ENCODE data around the gene PHKB. TPM values are rescaled to one million over a fixed set of nuclear protein-coding genes. Genes with fewer than 3 reads are reported as not detected.

Gene PHKB
- total and polyA plus RNA-seq, 5 donors from 2014 or later, result 28.8 to 96.6 (median 38.5) TPM

DNA sequence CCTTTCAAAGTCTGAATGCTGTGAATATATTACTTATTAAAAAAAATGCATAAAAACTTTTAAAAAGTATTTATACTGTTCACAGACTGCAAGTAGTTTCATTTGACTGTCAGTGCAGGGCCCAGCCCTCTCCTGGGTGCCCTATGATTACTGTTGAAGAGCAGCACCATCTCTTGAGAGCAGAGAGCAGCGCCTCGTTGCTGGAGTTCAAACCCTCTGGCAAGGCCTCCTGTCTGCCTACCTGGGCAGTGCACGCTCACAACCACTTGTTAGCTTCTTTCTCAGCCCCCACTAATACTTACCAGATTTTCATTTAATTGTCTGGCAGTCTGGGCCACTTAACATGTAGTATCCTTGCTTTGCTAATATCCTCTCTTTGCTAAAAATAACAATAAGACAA is 233.4 kb downstream of the PHKB start:
- Histone ChIP-seq H3K4me3 (ENCODE audit: low read depth, low read length) (no peak overlapping the region), H3K27ac (ENCODE audit: insufficient read depth, low read length, poor library complexity, severe bottlenecking) (no peak overlapping the region), H3K4me1 (ENCODE audit: control insufficient read depth, insufficient read depth, low read length, poor library complexity, severe bottlenecking) (no peaks in the 10 kb centered on the region), H3K27me3 (ENCODE audit: control insufficient read depth, insufficient read depth, low read length) (no peaks in the 10 kb centered on the region), H3K9me3 (ENCODE audit: control insufficient read depth in 2 of 2, low read length in 2 of 2) (no peaks in the 10 kb centered on the region), H3K36me3 (ENCODE audit: control insufficient read depth, insufficient read depth, low read length) (peaks cover 78% of the 10 kb centered on the region)
- Mint-ChIP-seq H3K4me3 (no peak overlapping the region), H3K27ac (no peak overlapping the region), H3K36me3 (peaks cover 70% of the 10 kb centered on the region), H3K4me1 (peaks cover 0 to 5% (median 1%) of the 10 kb centered on the region in 4 donors), H3K9me3 (peaks cover 0 to 4% (median 0%) of the 10 kb centered on the region in 7 donors), H3K27me3 (no peaks in the 10 kb centered on the region)
- peak in 1 of 3 donors; percentile 34 for DNase-seq
- no peak for ATAC-seq (ENCODE audit: low read depth in 2 of 2)

GRCh38 chr16:47695756-47696155 is 234.6 kb downstream of the PHKB start:
- Mint-ChIP-seq H3K4me3 (no peak overlapping the region), H3K9me3 (peaks cover 0 to 4% (median 0%) of the 10 kb centered on the region in 7 donors), H3K27ac (no peak overlapping the region), H3K36me3 (peaks cover 63% of the 10 kb centered on the region), H3K4me1 (peaks cover 0 to 5% (median 1%) of the 10 kb centered on the region in 4 donors), H3K27me3 (no peaks in the 10 kb centered on the region)
- ATAC-seq (ENCODE audit: low read depth in 2 of 2) (no peak), DNase-seq (no peak)
- no peaks in the 10 kb centered on the region for H3K4me1 ChIP-seq (ENCODE audit: control insufficient read depth, insufficient read depth, low read length, poor library complexity, severe bottlenecking)
- no peaks in the 10 kb centered on the region for H3K27me3 ChIP-seq (ENCODE audit: control insufficient read depth, insufficient read depth, low read length)
- peaks cover 70% of the 10 kb centered on the region for H3K36me3 ChIP-seq (ENCODE audit: control insufficient read depth, insufficient read depth, low read length)
- H3K9me3 ChIP-seq (ENCODE audit: control insufficient read depth in 2 of 2, low read length in 2 of 2), result no peaks in the 10 kb centered on the region
- H3K4me3 ChIP-seq (ENCODE audit: low read depth, low read length), result no peak overlapping the region
- H3K27ac ChIP-seq (ENCODE audit: insufficient read depth, low read length, poor library complexity, severe bottlenecking), result no peak overlapping the region

- Mint-ChIP-seq H3K4me1 (peaks cover 0 to 5% (median 2%) of the 10 kb centered on the region in 4 donors), H3K9me3 (peaks cover 0 to 4% (median 1%) of the 10 kb centered on the region in 7 donors), H3K27ac (no peak overlapping the region), H3K27me3 (no peaks in the 10 kb centered on the region), H3K36me3 (peaks cover 56% of the 10 kb centered on the region), H3K4me3 (no peak overlapping the region)
- ATAC-seq (ENCODE audit: low read depth in 2 of 2) (no peak), DNase-seq (no peak)
- Histone ChIP-seq H3K36me3 (ENCODE audit: control insufficient read depth, insufficient read depth, low read length) (peaks cover 59% of the 10 kb centered on the region), H3K27ac (ENCODE audit: insufficient read depth, low read length, poor library complexity, severe bottlenecking) (no peak overlapping the region), H3K27me3 (ENCODE audit: control insufficient read depth, insufficient read depth, low read length) (no peaks in the 10 kb centered on the region), H3K4me1 (ENCODE audit: control insufficient read depth, insufficient read depth, low read length, poor library complexity, severe bottlenecking) (no peaks in the 10 kb centered on the region), H3K4me3 (ENCODE audit: low read depth, low read length) (no peak overlapping the region), H3K9me3 (ENCODE audit: control insufficient read depth in 2 of 2, low read length in 2 of 2) (no peaks in the 10 kb centered on the region)
These were observed 236.7 kb downstream of the PHKB start for GRCh38 chr16:47697826-47698225.

- no peaks in the 10 kb centered on the region for H3K27me3 Mint-ChIP-seq
- no peak overlapping the region for H3K27ac Mint-ChIP-seq
- no peak overlapping the region for H3K4me3 Mint-ChIP-seq
- H3K9me3 Mint-ChIP-seq, result peaks cover 0 to 7% (median 1%) of the 10 kb centered on the region in 7 donors
- peaks cover 56% of the 10 kb centered on the region for H3K36me3 Mint-ChIP-seq
- no peaks in the 10 kb centered on the region for H3K9me3 ChIP-seq (ENCODE audit: control insufficient read depth in 2 of 2, low read length in 2 of 2)
- peaks cover 0 to 5% (median 3%) of the 10 kb centered on the region in 4 donors for H3K4me1 Mint-ChIP-seq
- peaks cover 51% of the 10 kb centered on the region for H3K36me3 ChIP-seq (ENCODE audit: control insufficient read depth, insufficient read depth, low read length)
- DNase-seq, result no peak
- no peak overlapping the region for H3K4me3 ChIP-seq (ENCODE audit: low read depth, low read length)
- H3K27ac ChIP-seq (ENCODE audit: insufficient read depth, low read length, poor library complexity, severe bottlenecking), result no peak overlapping the region
- ATAC-seq (ENCODE audit: low read depth in 2 of 2), result no peak
- no peaks in the 10 kb centered on the region for H3K4me1 ChIP-seq (ENCODE audit: control insufficient read depth, insufficient read depth, low read length, poor library complexity, severe bottlenecking)
- no peaks in the 10 kb centered on the region for H3K27me3 ChIP-seq (ENCODE audit: control insufficient read depth, insufficient read depth, low read length)
These were observed 238.0 kb downstream of the PHKB start for GRCh38 chr16:47699106-47699505.

DNA sequence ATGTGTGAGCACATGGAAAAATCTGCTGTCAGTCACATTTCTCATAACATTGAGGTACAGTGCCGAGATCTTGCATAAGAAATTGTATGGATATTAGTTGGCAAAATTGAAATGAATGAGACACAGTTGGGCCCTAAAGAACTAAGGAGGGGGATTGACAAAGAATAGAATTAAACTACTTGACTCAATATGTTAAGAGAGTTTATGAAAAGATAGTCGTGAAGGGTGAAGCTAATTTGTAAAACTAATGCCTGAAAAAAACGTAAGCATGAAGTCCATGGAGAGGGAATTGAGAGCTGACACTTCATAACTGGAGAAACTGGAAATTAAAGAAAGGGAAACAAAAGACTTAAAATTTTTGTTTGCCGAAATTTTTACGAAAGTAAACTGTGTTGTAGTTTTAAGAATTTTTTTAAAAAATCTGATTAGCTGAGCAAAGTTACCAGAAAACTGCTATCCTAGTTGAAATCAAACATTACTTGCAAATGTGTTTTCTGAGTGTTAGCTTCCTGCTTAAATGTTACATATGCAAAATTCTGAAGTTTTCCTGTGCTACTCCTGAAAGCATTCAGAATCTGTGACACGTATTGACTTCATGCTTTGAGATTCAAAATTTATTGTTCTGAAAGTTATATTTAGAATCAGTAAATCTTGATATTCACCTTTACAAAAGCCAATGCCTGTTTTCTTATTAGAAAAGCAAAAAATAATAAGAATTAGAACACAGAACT is 239.9 kb downstream of the PHKB start:
- Histone ChIP-seq H3K36me3 (ENCODE audit: control insufficient read depth, insufficient read depth, low read length) (peaks cover 37% of the 10 kb centered on the region), H3K4me1 (ENCODE audit: control insufficient read depth, insufficient read depth, low read length, poor library complexity, severe bottlenecking) (no peaks in the 10 kb centered on the region), H3K27ac (ENCODE audit: insufficient read depth, low read length, poor library complexity, severe bottlenecking) (no peak overlapping the region), H3K4me3 (ENCODE audit: low read depth, low read length) (no peak overlapping the region), H3K27me3 (ENCODE audit: control insufficient read depth, insufficient read depth, low read length) (no peaks in the 10 kb centered on the region), H3K9me3 (ENCODE audit: control insufficient read depth in 2 of 2, low read length in 2 of 2) (no peaks in the 10 kb centered on the region)
- no peak for ATAC-seq (ENCODE audit: low read depth in 2 of 2)
- no peak overlapping the region for H3K4me3 Mint-ChIP-seq
- H3K27ac Mint-ChIP-seq, result no peak overlapping the region
- peaks cover 0 to 5% (median 3%) of the 10 kb centered on the region in 4 donors for H3K4me1 Mint-ChIP-seq
- peaks cover 43% of the 10 kb centered on the region for H3K36me3 Mint-ChIP-seq
- H3K27me3 Mint-ChIP-seq, result no peaks in the 10 kb centered on the region
- DNase-seq, result no peak
- H3K9me3 Mint-ChIP-seq, result peaks cover 0 to 7% (median 1%) of the 10 kb centered on the region in 7 donors

DNA sequence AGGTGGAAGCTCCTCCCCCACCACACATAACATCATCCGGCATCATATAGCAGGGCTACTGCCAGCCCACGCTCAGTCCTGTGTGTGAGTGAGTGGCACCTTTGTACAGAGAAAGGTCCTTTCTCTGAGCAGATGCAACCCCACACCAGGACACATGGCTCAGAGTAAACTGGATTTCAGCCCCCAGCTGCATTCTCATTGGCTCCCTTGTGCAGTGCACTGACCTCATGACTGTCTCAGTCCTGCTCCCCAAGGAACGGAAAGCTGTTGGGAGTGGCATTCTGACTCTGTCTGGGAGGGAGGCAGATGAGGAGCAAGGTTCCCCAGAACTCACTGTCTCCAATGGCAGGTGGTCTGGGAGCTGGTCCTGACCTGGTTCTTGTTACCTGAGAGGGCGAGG is 244.1 kb downstream of the PHKB start:
- no peak overlapping the region for H3K4me3 ChIP-seq (ENCODE audit: low read depth, low read length)
- H3K4me1 ChIP-seq (ENCODE audit: control insufficient read depth, insufficient read depth, low read length, poor library complexity, severe bottlenecking), result no peaks in the 10 kb centered on the region
- no peaks in the 10 kb centered on the region for H3K9me3 ChIP-seq (ENCODE audit: control insufficient read depth in 2 of 2, low read length in 2 of 2)
- ATAC-seq (ENCODE audit: low read depth in 2 of 2) (no peak), DNase-seq (no peak)
- H3K36me3 Mint-ChIP-seq, result peaks cover 10% of the 10 kb centered on the region
- peaks cover 0 to 7% (median 0%) of the 10 kb centered on the region in 7 donors for H3K9me3 Mint-ChIP-seq
- H3K27ac Mint-ChIP-seq, result no peak overlapping the region
- H3K36me3 ChIP-seq (ENCODE audit: control insufficient read depth, insufficient read depth, low read length), result no peaks in the 10 kb centered on the region
- no peaks in the 10 kb centered on the region for H3K27me3 ChIP-seq (ENCODE audit: control insufficient read depth, insufficient read depth, low read length)
- peaks cover 0 to 4% (median 0%) of the 10 kb centered on the region in 4 donors for H3K4me1 Mint-ChIP-seq
- H3K27ac ChIP-seq (ENCODE audit: insufficient read depth, low read length, poor library complexity, severe bottlenecking), result no peak overlapping the region
- H3K27me3 Mint-ChIP-seq, result no peaks in the 10 kb centered on the region
- H3K4me3 Mint-ChIP-seq, result no peak overlapping the region

DNA sequence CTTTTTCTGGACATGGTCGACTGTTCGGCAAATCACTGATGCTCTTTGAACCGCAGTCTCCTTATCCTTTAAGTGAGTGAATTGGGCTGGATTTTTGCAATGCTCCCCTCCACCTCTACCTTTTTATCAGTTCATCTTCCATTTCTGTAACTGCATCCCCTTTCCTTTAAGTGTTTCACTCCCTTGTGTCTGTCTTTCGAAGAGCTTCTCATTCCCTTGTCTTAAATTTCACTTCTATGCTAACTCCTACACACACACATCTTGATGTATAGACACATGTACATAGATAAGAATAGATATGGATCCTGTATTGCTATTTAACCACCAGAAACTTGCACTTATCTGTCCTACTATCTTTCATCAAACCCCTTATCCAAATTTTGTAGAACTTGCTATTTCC is 250.7 kb downstream of the PHKB start:
- DNase-seq (no peak), ATAC-seq (ENCODE audit: low read depth in 2 of 2) (no peak)
- no peaks in the 10 kb centered on the region for H3K9me3 ChIP-seq (ENCODE audit: control insufficient read depth in 2 of 2, low read length in 2 of 2)
- H3K27me3 Mint-ChIP-seq, result no peaks in the 10 kb centered on the region
- no peaks in the 10 kb centered on the region for H3K9me3 Mint-ChIP-seq
- no peak overlapping the region for H3K4me3 Mint-ChIP-seq
- no peaks in the 10 kb centered on the region for H3K36me3 ChIP-seq (ENCODE audit: control insufficient read depth, insufficient read depth, low read length)
- H3K27me3 ChIP-seq (ENCODE audit: control insufficient read depth, insufficient read depth, low read length), result no peaks in the 10 kb centered on the region
- no peak overlapping the region for H3K27ac Mint-ChIP-seq
- no peaks in the 10 kb centered on the region for H3K4me1 ChIP-seq (ENCODE audit: control insufficient read depth, insufficient read depth, low read length, poor library complexity, severe bottlenecking)
- peaks cover 0 to 6% (median 6%) of the 10 kb centered on the region in 4 donors for H3K4me1 Mint-ChIP-seq
- no peaks in the 10 kb centered on the region for H3K36me3 Mint-ChIP-seq
- H3K27ac ChIP-seq (ENCODE audit: insufficient read depth, low read length, poor library complexity, severe bottlenecking), result no peak overlapping the region
- no peak overlapping the region for H3K4me3 ChIP-seq (ENCODE audit: low read depth, low read length)
